K562 (cell line): ENCODE data around the gene CDT1. TPM values are rescaled to one million over a fixed set of nuclear protein-coding genes. Genes with fewer than 3 reads are reported as not detected.

Source experiments
- ATAC-seq: fragments of 200-7000 bp; cut with Tn5 transposase; 3 replicates; pipeline ENCODE4 v1.9.1; 2020; ENCODE audit warnings: moderate library complexity
- BruUV-seq: library from RNA; stranded (reverse); fragments of 400-500 nt; replicated peaks from 2 replicates; lab custom pipeline; 2021; lab: Mats Ljungman, UMichigan
- CTCF ChIA-PET: fragments of 300-600 bp; formaldehyde crosslinking; extraction: SDS; loops from one replicate; lab custom pipeline; 2021; ENCODE audit warnings: low intra/inter-chr PET ratio; lab: Yijun Ruan, JAX
- POLR2A ChIA-PET: fragments of 300-600, 350-650 bp; sonication (Branson Sonifier 250); formaldehyde crosslinking; extraction: SDS; loops from one replicate; lab custom pipeline; 2021; ENCODE audit warnings: antibody characterized with exemption, inconsistent platforms; lab: Yijun Ruan, JAX
- DNase-seq, 4 experiments: peaks; one replicate each; pipeline versions ENCODE4 v3.0.0 to v3.0.0-alpha.2; 2011 to 2018; ENCODE audit warnings: low spot score in 3 of 4, mixed read lengths in 3 of 4; ENCODE audit errors: extremely low read depth in 1 of 4
- FAIRE-seq: peaks from 2 replicates; lab custom pipeline; 2011; peaks lifted over from hg19 to GRCh38; lab: Jason Lieb, UNC
- H2AFZ ChIP-seq: 2 replicates; pipeline ENCODE4 v1.6.0; 2011; ENCODE audit warnings: low read depth, low read length, control low read depth, inconsistent platforms
- H3K27ac ChIP-seq: fragments of 200-600 bp; 3 replicates; pipeline ENCODE4 v1.8.0; 2011; ENCODE audit warnings: low read depth, mild to moderate bottlenecking, control low read depth, inconsistent platforms, low read length, moderate library complexity, mixed read lengths; ENCODE audit errors: extremely low read depth
- H3K27me3 ChIP-seq, 2 experiments: fragments of 300-600 bp in 1 of 2; 2 replicates in 1 of 2; 3 replicates in 1 of 2; pipeline versions ENCODE4 v1.6.0 to v1.8.0; 2011; ENCODE audit warnings: inconsistent platforms in 2 of 2, low read length in 2 of 2, mild to moderate bottlenecking in 1 of 2, mixed read lengths in 1 of 2, moderate library complexity in 1 of 2; ENCODE audit not compliant: control insufficient read depth in 2 of 2, insufficient read depth in 2 of 2
- H3K36me3 ChIP-seq: fragments of 300-600 bp; 3 replicates; pipeline ENCODE4 v1.8.0; 2011; ENCODE audit warnings: mild to moderate bottlenecking, low read length, inconsistent platforms; ENCODE audit not compliant: control insufficient read depth, insufficient read depth
- H3K4me1 ChIP-seq, 2 experiments: fragments of 200-600 bp in 1 of 2; replicated peaks in 1 of 2; 2 replicates in 1 of 2; 3 replicates in 1 of 2; pipeline versions ENCODE4 v1.5.1 to v1.8.0; 2011; ENCODE audit warnings: inconsistent platforms in 2 of 2, low read length in 2 of 2, mild to moderate bottlenecking in 1 of 2, mixed read lengths in 1 of 2, moderate library complexity in 1 of 2; ENCODE audit not compliant: control insufficient read depth in 2 of 2, insufficient read depth in 2 of 2
- H3K4me2 ChIP-seq: 2 replicates; pipeline ENCODE4 v1.6.1; 2011; ENCODE audit warnings: low read length, control low read depth, inconsistent platforms, mixed read lengths; ENCODE audit not compliant: insufficient read depth
- H3K4me3 ChIP-seq: fragments of 200-600 bp; sonication (generic), shearing (Covaris generic); 2 replicates; pipeline ENCODE4 v1.5.1; 2016; ENCODE audit warnings: control low read depth, inconsistent platforms
- H3K79me2 ChIP-seq: fragments of 200-600 bp; 3 replicates; pipeline ENCODE4 v1.8.0; 2011; ENCODE audit warnings: low read length, inconsistent platforms; ENCODE audit not compliant: control insufficient read depth, insufficient read depth
- H3K9ac ChIP-seq, 2 experiments: 2 replicates each; pipeline versions ENCODE4 v1.6.0 to v1.6.1; 2011; ENCODE audit warnings: low read depth in 2 of 2, low read length in 2 of 2, control low read depth in 1 of 2, inconsistent platforms in 1 of 2, mild to moderate bottlenecking in 1 of 2, mixed read lengths in 1 of 2; ENCODE audit not compliant: insufficient read depth in 1 of 2
- H3K9me1 ChIP-seq: one replicate; pipeline ENCODE4 v1.6.0; 2011; ENCODE audit warnings: inconsistent platforms, mild to moderate bottlenecking, low read length, moderate library complexity; ENCODE audit not compliant: control insufficient read depth, insufficient read depth
- H3K9me3 ChIP-seq: replicated peaks from 2 replicates; pipeline ENCODE4 v1.5.1; 2011; ENCODE audit warnings: low read depth, low read length, inconsistent platforms; ENCODE audit not compliant: control insufficient read depth, insufficient read depth
- H4K20me1 ChIP-seq: replicated peaks from 2 replicates; pipeline ENCODE4 v1.6.1; 2011; ENCODE audit warnings: low read length, inconsistent platforms, mixed read lengths; ENCODE audit not compliant: control insufficient read depth, insufficient read depth
- JUND ChIP-seq, 2 experiments: IDR thresholded peaks; 2 replicates in 1 of 2; 3 replicates in 1 of 2; pipeline ENCODE4 v1.6.1; 2011; ENCODE audit warnings: borderline replicate concordance in 2 of 2, low read depth in 2 of 2, low read length in 2 of 2, improper control_type of control experiment in 1 of 2, missing biosample characterization in 1 of 2, missing genetic modification characterization in 1 of 2, missing genetic modification reagents in 1 of 2
- MAZ ChIP-seq, 2 experiments: fragments of 450-650 bp in 1 of 2; sonication (generic) in 1 of 2; formaldehyde crosslinking; IDR thresholded peaks in 1 of 2; conservative IDR thresholded peaks in 1 of 2; 2 replicates each; pipeline versions ENCODE4 v1.4.0 to v1.5.0; 2020; ENCODE audit warnings: mild to moderate bottlenecking in 1 of 2, missing genetic modification reagents in 1 of 2
- POLR2G ChIP-seq: fragments of 200-400 bp; formaldehyde crosslinking; IDR thresholded peaks from 2 replicates; pipeline ENCODE4 v1.6.1; 2017; ENCODE audit warnings: low read depth, mild to moderate bottlenecking, antibody characterized with exemption, low read length, moderate library complexity
- RAD21 ChIP-seq, 2 experiments: fragments of 250-450 bp in 1 of 2; fragments of 450-650 bp in 1 of 2; sonication (Bioruptor Pico) in 1 of 2; formaldehyde crosslinking in 1 of 2; IDR thresholded peaks in 1 of 2; conservative IDR thresholded peaks in 1 of 2; 2 replicates each; pipeline versions ENCODE4 v1.4.0 to v1.8.0; 2020 to 2022; ENCODE audit warnings: mild to moderate bottlenecking in 2 of 2, moderate library complexity in 1 of 2
- RBFOX2 ChIP-seq: fragments of 200-400 bp; formaldehyde crosslinking; IDR thresholded peaks from 2 replicates; pipeline ENCODE4 v1.6.1; 2017; ENCODE audit warnings: low read depth, mild to moderate bottlenecking, low read length, moderate library complexity
- SMAD4 ChIP-seq: fragments of 250-450 bp; sonication (Bioruptor Pico); conservative IDR thresholded peaks from 2 replicates; pipeline ENCODE4 v1.8.0; 2021; ENCODE audit warnings: inconsistent platforms, mild to moderate bottlenecking, moderate library complexity
- ZNF282 ChIP-seq: sonication (generic); formaldehyde crosslinking; IDR thresholded peaks from 2 replicates; pipeline ENCODE4 v1.8.1; 2023; ENCODE audit warnings: missing genetic modification reagents
- ZNF75A ChIP-seq: fragments of 450-650 bp; formaldehyde crosslinking; IDR thresholded peaks from 2 replicates; pipeline ENCODE4 v1.4.0; 2020; ENCODE audit warnings: mild to moderate bottlenecking
- WGBS: fragments of 100-300 bp; shearing (Covaris generic); methylation state at CpG from one replicate; pipeline ENCODE4 v1.1.6; 2016; ENCODE audit warnings: low coverage, mixed read lengths; ENCODE audit not compliant: insufficient coverage; ENCODE audit errors: missing lambda C conversion rate; 5-methylcytosine and 5-hydroxymethylcytosine counted together
- in situ Hi-C: fragments of 300-500 bp; cut with MboI; formaldehyde crosslinking; loops from 4 replicates; pipeline ENCODE4 v1.15.0; 2018; ENCODE audit warnings: inconsistent platforms, mixed read lengths
- intact Hi-C: fragments of 100-400 bp; cut with micrococcal nuclease; formaldehyde crosslinking; loops from 2 replicates; pipeline ENCODE4 v1.14.2; 2022
- polyA plus RNA-seq, 8 experiments: library from polyadenylated mRNA; depleted of rRNA in 4 of 8; stranded (reverse) in 5 of 8; unstranded in 3 of 8; fragments of >200 nt; fragmentation: Nextera tagmentation in 2 of 8; fragmentation: Illumina TruSeq in 1 of 8; extraction: Ambion mirVana in 2 of 8; extraction: Trizol in 1 of 8; gene quantifications; 2 replicates each; pipeline versions ENCODE4 v1.2.1 to v1.2.3, GENCODE V29; 2011 to 2014; ENCODE audit warnings: inconsistent platforms in 1 of 8, missing spikeins in 1 of 8
- total RNA-seq, 7 experiments: library from RNA; depleted of rRNA in 6 of 7; stranded (reverse); fragments of >200 nt in 6 of 7; fragmentation: Illumina TruSeq in 2 of 7; extraction: Trizol in 2 of 7; gene quantifications; 2 replicates each; pipeline versions ENCODE4 v1.2.1 to v1.2.3, GENCODE V29; 2011 to 2021; ENCODE audit warnings: low replicate concordance in 1 of 7
- TF ChIP-seq, protein P1 (sequence below), 3 experiments: fragments of 200-800 bp in 1 of 3; fragments of 250-450 bp in 1 of 3; fragments of 450-650 bp in 1 of 3; sonication (Bioruptor Pico) in 1 of 3; sonication (Bioruptor generic) in 1 of 3; formaldehyde crosslinking in 1 of 3; IDR thresholded peaks; 2 replicates each; pipeline versions ENCODE4 v1.6.1 to v1.8.0; 2016 to 2022; ENCODE audit warnings: mild to moderate bottlenecking in 2 of 3, missing genetic modification characterization in 2 of 3, missing compliant biosample characterization in 1 of 3, moderate library complexity in 1 of 3
- TF ChIP-seq, protein P2 (sequence below): sonication (generic); formaldehyde crosslinking; IDR thresholded peaks from 2 replicates; pipeline ENCODE4 v1.8.0; 2022; ENCODE audit warnings: mild to moderate bottlenecking, missing genetic modification reagents

Gene CDT1
- total and polyA plus RNA-seq, 9 of the 15 experiments (the other 6 are each of a cell fraction or from before 2014, with no cell fraction given): 0.92 to 178 (median 14.2) TPM

- Histone ChIP-seq H3K27me3 (no peaks in the 10 kb centered on the region), H4K20me1 (peaks cover 49% of the 10 kb centered on the region), H3K4me1 (peaks cover 65 to 99% of the 10 kb centered on the region in 2 experiments), H3K4me3 (no peak overlapping the region; the same call in 1 of the 2 replicates), H2AFZ (no peak overlapping the region), H3K27ac (peak overlapping the region; percentile 62), H3K9me3 (no peaks in the 10 kb centered on the region), H3K9me1 (peaks cover 16% of the 10 kb centered on the region), H3K79me2 (peaks cover 99% of the 10 kb centered on the region), H3K36me3 (peaks cover 77% of the 10 kb centered on the region), H3K4me2 (peak overlapping the region; percentile 62), H3K9ac (peak overlapping the region; percentile 40 to 88; a peak in 3 of 4 replicates)
- in situ Hi-C loops (no loop called here), intact Hi-C loops (no loop called here)
- WGBS: 30% methylated on average over 17 of the region's 24 CpGs
- no TSS peak for BruUV-seq
- no peak for FAIRE-seq
- ATAC-seq: no peak
- ChIA-PET POLR2A (interaction anchor here (0.5 to 7.2 kb wide), 5 partner anchors 11 to 135 kb away, joined by 3 to 102 read pairs (median 4); partner anchors contain the start of gene PIEZO1), CTCF (no interaction called here)
- DNase-seq: peak; percentile 59 to 79 (median 66)
- peak; percentile 51 for TF ChIP-seq RBFOX2
- TF ChIP-seq ZNF75A (CRISPR knock-in tag): no peak
- TF ChIP-seq, protein P1, sequence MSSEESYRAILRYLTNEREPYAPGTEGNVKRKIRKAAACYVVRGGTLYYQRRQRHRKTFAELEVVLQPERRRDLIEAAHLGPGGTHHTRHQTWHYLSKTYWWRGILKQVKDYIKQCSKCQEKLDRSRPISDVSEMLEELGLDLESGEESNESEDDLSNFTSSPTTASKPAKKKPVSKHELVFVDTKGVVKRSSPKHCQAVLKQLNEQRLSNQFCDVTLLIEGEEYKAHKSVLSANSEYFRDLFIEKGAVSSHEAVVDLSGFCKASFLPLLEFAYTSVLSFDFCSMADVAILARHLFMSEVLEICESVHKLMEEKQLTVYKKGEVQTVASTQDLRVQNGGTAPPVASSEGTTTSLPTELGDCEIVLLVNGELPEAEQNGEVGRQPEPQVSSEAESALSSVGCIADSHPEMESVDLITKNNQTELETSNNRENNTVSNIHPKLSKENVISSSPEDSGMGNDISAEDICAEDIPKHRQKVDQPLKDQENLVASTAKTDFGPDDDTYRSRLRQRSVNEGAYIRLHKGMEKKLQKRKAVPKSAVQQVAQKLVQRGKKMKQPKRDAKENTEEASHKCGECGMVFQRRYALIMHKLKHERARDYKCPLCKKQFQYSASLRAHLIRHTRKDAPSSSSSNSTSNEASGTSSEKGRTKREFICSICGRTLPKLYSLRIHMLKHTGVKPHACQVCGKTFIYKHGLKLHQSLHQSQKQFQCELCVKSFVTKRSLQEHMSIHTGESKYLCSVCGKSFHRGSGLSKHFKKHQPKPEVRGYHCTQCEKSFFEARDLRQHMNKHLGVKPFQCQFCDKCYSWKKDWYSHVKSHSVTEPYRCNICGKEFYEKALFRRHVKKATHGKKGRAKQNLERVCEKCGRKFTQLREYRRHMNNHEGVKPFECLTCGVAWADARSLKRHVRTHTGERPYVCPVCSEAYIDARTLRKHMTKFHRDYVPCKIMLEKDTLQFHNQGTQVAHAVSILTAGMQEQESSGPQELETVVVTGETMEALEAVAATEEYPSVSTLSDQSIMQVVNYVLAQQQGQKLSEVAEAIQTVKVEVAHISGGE (CRISPR knock-in tag; IDR thresholded peaks at IDR 0.05): peak in 1 of 3 experiments; percentile 34; a peak in 1 of 6 replicates
- 0 out of 2 replicates have a peak, but pooled peaks have one; percentile 26 for TF ChIP-seq ZNF282 (CRISPR knock-in tag)
- peak; percentile 31; the same call in 1 of the 2 replicates for TF ChIP-seq JUND (IDR thresholded peaks at IDR 0.05; ENCODE audit: borderline replicate concordance, low read depth, low read length)
- no peak for TF ChIP-seq JUND (tag; IDR thresholded peaks at IDR 0.05; ENCODE audit: borderline replicate concordance, low read depth, low read length)
- peak in 1 of 2 experiments; percentile 26; a peak in 1 of 4 replicates for TF ChIP-seq MAZ (CRISPR knock-in tag; conservative IDR thresholded peaks at IDR 0.05 in 1 of 2, IDR thresholded peaks at IDR 0.05 in 1 of 2)
- TF ChIP-seq RAD21 (CRISPR knock-in tag; conservative IDR thresholded peaks at IDR 0.05 in 1 of 2, IDR thresholded peaks at IDR 0.05 in 1 of 2): peak in 1 of 2 experiments; percentile 11; a peak in 1 of 4 replicates
- TF ChIP-seq POLR2G: peak; percentile 62
- TF ChIP-seq, protein P2, sequence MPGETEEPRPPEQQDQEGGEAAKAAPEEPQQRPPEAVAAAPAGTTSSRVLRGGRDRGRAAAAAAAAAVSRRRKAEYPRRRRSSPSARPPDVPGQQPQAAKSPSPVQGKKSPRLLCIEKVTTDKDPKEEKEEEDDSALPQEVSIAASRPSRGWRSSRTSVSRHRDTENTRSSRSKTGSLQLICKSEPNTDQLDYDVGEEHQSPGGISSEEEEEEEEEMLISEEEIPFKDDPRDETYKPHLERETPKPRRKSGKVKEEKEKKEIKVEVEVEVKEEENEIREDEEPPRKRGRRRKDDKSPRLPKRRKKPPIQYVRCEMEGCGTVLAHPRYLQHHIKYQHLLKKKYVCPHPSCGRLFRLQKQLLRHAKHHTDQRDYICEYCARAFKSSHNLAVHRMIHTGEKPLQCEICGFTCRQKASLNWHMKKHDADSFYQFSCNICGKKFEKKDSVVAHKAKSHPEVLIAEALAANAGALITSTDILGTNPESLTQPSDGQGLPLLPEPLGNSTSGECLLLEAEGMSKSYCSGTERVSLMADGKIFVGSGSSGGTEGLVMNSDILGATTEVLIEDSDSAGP (CRISPR knock-in tag): 0 out of 2 replicates have a peak, but pooled peaks have one; percentile 20
- peak; percentile 51; the same call in 1 of the 2 replicates for TF ChIP-seq SMAD4 (CRISPR knock-in tag)
Observed at GRCh38 chr16:88768071-88768783, 35.4 kb upstream of the CDT1 start.
